NCI-H2081 (cell line): ENCODE measurements around the gene ANP32B.
"Not testable (repeated sequence)": the region's sequence is repeated elsewhere in the genome, so short reads cannot be mapped to it uniquely, and the experiment has no call there.

Source experiments
- DNase-seq, 2 experiments: peaks; one replicate each; lab custom pipeline; 2025; lab: John Stamatoyannopoulos, UW

Gene ANP32B

DNA sequence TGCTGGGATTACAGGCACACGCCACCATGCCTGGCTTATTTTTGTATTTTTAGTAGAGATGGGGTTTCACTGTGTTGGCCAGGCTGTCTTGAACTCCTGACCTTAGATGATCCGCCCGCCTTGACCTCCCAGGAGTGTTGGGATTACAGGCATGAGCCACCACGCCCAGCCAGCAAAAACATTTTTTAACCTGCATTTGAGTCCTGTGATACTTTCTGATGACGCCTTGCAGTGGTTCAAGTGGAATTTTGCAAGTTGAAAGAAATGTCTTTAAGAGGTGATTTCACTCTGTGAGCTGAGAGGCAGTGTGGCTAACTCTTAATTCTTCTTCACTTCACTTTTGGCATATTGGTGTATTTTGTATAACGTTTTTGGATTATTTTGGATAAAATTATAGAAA lies 9.1 kb downstream of the ANP32B start:
- no peak for DNase-seq

- no peak for DNase-seq
These were observed 9.9 kb downstream of the ANP32B start for GRCh38 chr9:97993000-97993399.

- DNase-seq: no peak
These were observed 11.6 kb downstream of the ANP32B start for GRCh38 chr9:97994703-97995102.

DNA sequence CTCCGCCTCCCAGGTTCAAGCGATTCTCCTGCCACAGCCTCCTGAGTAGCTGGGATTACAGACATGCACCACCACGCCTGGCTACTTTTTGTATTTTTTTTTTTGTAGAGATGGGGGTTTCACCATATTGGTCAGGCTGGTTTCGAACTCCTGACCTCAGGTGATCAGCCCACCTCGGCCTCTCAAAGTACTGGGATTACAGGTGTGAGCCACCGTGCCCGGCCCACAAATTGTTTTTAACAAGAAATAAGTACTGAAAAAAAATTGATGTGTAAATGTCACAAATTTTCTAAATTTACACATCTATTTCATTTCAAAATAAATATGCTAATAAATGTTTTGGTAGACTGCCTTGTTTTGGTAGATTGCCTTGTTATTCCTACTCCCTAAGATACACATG lies 13.5 kb downstream of the ANP32B start:
- not testable (repeated sequence) for DNase-seq

DNA sequence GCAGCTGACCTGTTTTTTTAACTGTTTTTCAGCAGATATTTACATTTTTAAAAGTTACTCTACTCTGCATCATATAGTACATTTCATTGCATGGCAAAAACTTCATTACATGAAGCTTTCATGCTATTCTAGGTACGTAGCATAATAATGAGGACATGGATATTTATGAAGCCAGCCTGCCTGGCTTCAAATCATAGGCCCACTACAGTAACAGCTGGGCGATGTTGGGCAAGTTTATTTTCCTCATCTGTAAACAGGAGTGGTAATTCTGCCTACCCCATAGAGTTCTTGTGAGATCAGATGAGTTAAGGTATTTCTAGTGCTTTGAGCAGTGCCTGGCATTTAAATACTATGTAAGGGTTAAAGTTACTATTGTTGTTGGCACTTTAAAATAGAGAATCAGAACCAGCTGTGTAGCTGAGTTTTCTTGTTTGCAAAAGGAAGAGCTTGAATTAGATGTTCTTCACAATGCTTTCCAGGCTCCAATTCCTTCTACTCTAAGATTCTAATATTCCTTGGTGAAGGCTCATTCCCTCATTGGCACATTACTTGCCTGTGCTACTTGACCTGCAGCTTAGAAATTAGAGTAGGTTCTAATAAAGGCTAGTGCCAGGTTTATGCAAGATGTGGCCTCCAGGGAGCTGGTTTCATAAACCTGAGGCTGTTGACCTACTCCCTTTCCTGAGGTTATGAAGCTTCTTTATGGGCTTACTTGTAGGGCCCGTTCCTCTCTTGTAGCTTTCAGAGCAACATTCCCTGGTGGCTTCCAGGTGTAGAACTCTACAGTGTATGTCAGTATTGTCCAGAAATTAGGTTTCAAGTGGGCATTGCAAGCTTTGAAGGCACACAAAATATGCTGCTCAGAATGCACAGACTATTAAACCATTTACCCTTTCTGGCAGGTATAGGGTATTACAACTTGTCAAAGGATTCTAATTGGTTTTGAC lies 14.5 kb downstream of the ANP32B start:
- DNase-seq: no peak

DNA sequence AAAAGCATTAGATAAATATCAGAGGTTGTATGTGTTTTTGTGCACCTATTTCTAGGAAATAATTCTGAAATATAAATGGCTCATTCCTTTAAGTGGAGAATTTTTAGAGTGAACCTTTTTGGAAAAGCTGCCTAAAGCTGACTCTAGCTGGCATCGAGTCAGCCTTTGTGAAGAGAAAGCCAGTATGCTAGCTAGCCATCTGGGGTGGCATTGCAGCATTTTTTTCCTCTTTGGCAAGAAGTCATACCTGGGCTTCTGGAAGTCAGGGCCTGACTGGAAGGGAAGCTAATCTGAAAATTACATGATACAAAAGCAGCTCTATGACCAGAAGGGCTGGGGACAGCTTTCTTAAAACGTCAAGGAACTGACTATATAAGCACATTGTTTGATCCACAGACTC lies 19.7 kb downstream of the ANP32B start:
- no peak for DNase-seq

GRCh38 chr9:98006127-98006796 lies 23.1 kb downstream of the ANP32B start:
- no peak for DNase-seq

GRCh38 chr9:98007251-98007928 lies 24.2 kb downstream of the ANP32B start:
- DNase-seq: no peak

DNA sequence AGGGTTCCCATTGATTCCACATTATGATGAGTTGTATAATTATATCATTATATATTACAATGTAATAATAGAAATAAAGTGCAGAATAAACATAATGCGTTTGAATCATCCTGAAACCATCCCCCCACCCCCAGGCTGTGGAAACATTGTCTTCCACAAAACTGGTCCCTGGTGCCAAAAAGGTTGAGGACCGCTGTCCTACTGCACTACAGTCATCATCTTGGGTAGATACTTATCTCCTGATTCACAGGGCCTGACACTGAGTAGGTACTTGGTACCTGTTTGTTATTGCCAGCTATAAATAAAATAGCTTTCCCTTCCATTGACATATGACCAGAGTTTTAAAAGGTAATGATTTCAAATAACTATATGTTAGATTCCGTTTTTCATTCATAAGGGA lies 25.6 kb downstream of the ANP32B start:
- no peak for DNase-seq

- DNase-seq: no peak
These were observed 26.3 kb downstream of the ANP32B start for GRCh38 chr9:98009437-98009836.

DNA sequence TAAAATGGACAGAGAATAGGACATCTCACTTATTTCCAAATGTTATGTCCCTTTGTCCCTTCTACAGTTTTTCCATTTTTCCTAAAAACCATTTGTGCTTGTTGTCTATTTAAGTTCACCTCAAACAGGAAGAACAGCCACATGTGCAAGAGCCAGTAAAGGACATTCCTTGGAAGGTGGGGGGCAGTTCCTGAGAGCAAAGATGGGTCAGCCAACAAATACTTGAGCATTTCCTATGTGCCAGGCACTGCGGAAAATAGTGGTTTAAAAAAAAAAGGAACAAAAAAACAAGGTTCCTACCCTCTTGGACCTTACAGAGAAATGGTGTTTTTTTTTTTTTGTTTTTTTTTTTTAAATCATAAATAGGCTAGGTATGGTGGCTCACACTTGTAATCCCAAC lies 26.8 kb downstream of the ANP32B start:
- DNase-seq: no peak

DNA sequence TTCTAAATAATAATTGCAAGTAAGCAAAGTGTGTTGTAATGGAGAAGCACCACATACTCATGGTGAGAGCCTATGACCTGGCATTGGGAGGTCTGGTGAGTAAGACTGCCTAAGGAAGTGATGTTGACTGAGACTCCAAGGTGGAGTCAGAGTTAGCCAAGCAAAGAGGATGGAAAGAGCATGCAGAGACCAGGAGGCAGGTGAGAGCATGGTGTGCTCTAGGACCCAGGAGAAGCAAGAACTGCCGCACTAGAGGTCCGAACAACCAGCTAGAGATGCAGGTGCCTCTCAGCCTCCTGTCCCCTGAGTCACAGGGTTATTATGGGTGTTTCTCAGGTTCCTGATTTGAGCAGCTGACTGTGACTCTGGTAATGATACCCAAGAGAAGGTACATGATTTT lies 27.3 kb downstream of the ANP32B start:
- no peak for DNase-seq

DNA sequence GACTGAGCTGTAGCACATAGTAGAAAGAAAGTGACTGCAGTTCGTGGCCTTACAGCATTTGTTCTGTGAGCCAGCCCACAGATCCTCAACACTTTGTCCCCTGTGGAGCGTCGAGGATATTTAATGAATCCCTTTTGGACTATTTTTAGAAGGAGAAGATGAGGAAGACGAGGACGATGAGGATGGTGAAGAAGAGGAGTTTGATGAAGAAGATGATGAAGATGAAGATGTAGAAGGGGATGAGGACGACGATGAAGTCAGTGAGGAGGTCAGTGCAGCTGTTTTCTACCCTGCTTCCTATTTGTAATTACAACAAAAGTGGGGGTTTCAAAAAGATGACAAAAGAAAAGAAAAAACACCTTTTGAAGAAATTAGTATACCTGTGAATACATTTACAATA lies 28.0 kb downstream of the ANP32B start:
- DNase-seq: no peak

DNA sequence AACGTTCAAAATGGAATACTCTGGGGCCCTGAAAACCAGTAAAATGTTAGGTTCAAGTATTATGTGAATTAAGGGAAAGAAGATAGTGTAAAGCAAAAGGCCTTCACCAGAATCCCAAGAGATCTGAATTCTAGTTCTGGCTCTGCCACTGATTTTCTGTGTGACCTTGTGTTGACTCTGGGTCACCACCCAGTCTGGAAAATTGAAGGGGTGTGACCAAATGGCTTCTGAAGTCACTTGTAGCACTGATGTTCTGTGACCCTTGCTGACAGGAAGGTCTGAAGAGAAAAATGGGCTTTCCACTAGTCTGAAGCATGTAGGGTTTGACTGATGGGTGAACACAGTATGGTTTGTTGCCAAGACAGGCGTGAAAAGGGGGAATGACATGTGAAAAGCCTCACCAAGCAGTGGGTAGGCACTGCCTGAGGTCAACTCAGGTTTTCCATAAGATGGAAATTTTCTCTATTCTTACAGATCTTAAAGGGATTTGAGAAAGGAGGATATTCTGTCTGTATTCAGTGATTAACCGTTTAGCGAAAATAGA lies 33.1 kb downstream of the ANP32B start:
- no peak for DNase-seq

- DNase-seq: no peak
These were observed 34.2 kb downstream of the ANP32B start for GRCh38 chr9:98017306-98017705.

- no peak for DNase-seq
These were observed 35.2 kb downstream of the ANP32B start for GRCh38 chr9:98018347-98018746.

GRCh38 chr9:98019098-98019497 lies 36.0 kb downstream of the ANP32B start:
- no peak for DNase-seq

GRCh38 chr9:98019869-98020268 lies 36.7 kb downstream of the ANP32B start:
- DNase-seq: not testable (repeated sequence)

DNA sequence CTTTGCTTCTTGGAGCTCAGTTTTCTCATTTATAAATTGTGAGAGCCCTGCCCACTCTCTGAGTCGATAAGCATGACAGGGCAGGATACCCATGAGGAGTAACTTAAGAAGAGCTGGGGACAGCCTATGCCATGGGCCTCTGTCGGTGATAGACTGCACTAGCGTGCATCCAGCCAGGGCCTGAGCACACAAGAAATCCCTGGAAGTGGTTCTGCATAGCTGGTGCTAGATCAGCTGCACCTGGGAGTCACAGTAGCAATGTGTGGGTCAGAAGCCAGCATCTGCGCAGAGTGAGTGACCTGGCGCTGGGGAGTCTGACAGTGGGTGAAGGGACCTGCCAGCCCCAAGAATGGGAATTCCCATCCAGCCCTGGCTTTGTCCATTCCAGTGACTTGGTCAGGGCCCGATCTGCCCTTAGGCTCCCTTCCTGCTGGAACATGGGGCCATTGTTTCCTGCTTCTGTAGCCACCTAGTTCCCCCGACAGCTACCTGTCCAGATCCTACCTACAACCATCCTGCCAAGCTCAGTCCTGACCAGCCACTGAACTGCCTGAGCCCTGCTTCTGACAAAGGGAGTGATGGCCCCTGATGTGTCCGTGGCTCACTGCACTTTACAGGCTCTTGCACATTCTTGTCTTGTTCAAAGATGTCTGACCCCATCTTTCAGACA lies 37.5 kb downstream of the ANP32B start:
- no peak for DNase-seq

GRCh38 chr9:98021306-98022040 lies 38.3 kb downstream of the ANP32B start:
- DNase-seq: no peak

- no peak for DNase-seq
These were observed 39.3 kb downstream of the ANP32B start for GRCh38 chr9:98022447-98022846.
